ENCODE data around the gene GJB4. TPM values are rescaled to one million over a fixed set of nuclear protein-coding genes. Genes with fewer than 3 reads are reported as not detected.

The GJB4 gene
- total RNA-seq, 1 experiment from 2014 or later: not detected

DNA sequence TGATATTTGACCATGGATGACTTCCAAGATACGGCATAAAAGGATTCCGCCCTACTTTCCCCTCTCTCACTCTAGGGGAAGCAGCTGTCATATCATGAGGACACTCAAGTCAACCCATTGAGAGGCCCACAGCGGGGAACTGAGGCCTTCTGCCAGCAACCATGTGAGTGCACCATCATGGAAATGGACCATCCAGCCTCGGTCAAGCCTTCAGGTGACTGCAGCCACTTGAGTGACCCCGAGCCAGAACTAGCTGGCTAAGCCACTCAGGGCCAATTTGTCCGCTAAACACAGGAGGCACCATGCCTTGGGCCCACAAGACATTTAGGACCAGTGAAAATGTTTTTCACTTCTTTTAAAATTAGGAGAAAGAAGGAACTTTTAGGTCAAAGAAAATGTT lies 15.8 kb upstream of the GJB4 start:
- no peak overlapping the region for H3K4me3 Mint-ChIP-seq (ENCODE audit: unreplicated experiment)
- no peaks in the 10 kb centered on the region for H3K36me3 Mint-ChIP-seq (ENCODE audit: insufficient read depth, unreplicated experiment)
- no peaks in the 10 kb centered on the region for H3K36me3 ChIP-seq (ENCODE audit: control insufficient read depth, insufficient read depth, low read length)
- no peaks in the 10 kb centered on the region for H3K9me3 ChIP-seq
- H3K27ac Mint-ChIP-seq (ENCODE audit: unreplicated experiment): no peak overlapping the region
- no peak overlapping the region for H3K4me3 ChIP-seq (ENCODE audit: low read depth, low read length)
- no TSS peak for BruUV-seq (replicated peaks)
- H3K4me1 ChIP-seq: peaks cover 10% of the 10 kb centered on the region
- no peak for DNase-seq
- H3K9me3 Mint-ChIP-seq (ENCODE audit: unreplicated experiment): no peaks in the 10 kb centered on the region
- TF ChIP-seq, protein P1, sequence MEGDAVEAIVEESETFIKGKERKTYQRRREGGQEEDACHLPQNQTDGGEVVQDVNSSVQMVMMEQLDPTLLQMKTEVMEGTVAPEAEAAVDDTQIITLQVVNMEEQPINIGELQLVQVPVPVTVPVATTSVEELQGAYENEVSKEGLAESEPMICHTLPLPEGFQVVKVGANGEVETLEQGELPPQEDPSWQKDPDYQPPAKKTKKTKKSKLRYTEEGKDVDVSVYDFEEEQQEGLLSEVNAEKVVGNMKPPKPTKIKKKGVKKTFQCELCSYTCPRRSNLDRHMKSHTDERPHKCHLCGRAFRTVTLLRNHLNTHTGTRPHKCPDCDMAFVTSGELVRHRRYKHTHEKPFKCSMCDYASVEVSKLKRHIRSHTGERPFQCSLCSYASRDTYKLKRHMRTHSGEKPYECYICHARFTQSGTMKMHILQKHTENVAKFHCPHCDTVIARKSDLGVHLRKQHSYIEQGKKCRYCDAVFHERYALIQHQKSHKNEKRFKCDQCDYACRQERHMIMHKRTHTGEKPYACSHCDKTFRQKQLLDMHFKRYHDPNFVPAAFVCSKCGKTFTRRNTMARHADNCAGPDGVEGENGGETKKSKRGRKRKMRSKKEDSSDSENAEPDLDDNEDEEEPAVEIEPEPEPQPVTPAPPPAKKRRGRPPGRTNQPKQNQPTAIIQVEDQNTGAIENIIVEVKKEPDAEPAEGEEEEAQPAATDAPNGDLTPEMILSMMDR (IDR thresholded peaks at IDR 0.05; ENCODE audit: insufficient read depth in 1 of 2, low read depth in 1 of 2, low read length in 1 of 2, severe bottlenecking in 1 of 2, unreplicated experiment in 1 of 2): no peak
- ChIA-PET CTCF (interaction anchor here (1.7 kb wide), 1 partner anchor 195 kb away, joined by 5 read pairs; no protein-coding TSS in a partner anchor), POLR2A (no interaction called here)
- H3K27me3 ChIP-seq (replicated peaks; ENCODE audit: control insufficient read depth, insufficient read depth, low read length): no peaks in the 10 kb centered on the region
- intact Hi-C loops (cut with micrococcal nuclease; ENCODE audit: unreplicated experiment): loop anchor here (2.0 to 5.0 kb wide), 4 partner anchors 63 to 631 kb away; no protein-coding TSS in a partner anchor
- peaks cover 10% of the 10 kb centered on the region for H3K4me1 Mint-ChIP-seq (ENCODE audit: low read depth, unreplicated experiment)
- no peaks in the 10 kb centered on the region for H3K27me3 Mint-ChIP-seq (ENCODE audit: insufficient read depth, unreplicated experiment)

DNA sequence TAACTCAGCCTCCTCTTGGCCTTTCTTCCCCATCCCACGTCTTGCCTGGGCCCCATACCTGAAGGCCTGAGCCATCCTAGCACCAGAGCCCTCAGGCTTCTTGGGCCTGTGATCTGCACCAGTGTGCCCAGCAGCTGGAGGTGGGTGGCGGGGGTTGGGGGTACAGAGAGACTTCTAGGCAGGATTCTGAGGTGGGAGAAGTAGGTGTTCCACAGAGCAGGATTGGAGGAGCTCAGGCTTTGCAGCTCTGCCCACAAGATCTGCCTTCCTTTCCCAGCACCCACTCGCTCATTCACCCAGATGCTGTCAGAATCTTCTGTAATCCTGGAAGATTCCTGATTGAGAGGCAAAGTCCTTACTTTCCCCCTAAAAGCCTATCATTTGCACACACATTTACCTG lies 14.7 kb upstream of the GJB4 start:
- H3K9me3 ChIP-seq: no peaks in the 10 kb centered on the region
- ChIA-PET POLR2A (no interaction called here), CTCF (no interaction called here)
- H3K27me3 ChIP-seq (replicated peaks; ENCODE audit: control insufficient read depth, insufficient read depth, low read length): no peaks in the 10 kb centered on the region
- Mint-ChIP-seq H3K9me3 (ENCODE audit: unreplicated experiment) (no peaks in the 10 kb centered on the region), H3K27ac (ENCODE audit: unreplicated experiment) (no peak overlapping the region), H3K27me3 (ENCODE audit: insufficient read depth, unreplicated experiment) (no peaks in the 10 kb centered on the region), H3K4me3 (ENCODE audit: unreplicated experiment) (no peak overlapping the region), H3K4me1 (ENCODE audit: low read depth, unreplicated experiment) (peaks cover 10% of the 10 kb centered on the region), H3K36me3 (ENCODE audit: insufficient read depth, unreplicated experiment) (no peaks in the 10 kb centered on the region)
- peaks cover 10% of the 10 kb centered on the region for H3K4me1 ChIP-seq
- TF ChIP-seq, protein P1 (IDR thresholded peaks at IDR 0.05; ENCODE audit: insufficient read depth in 1 of 2, low read depth in 1 of 2, low read length in 1 of 2, severe bottlenecking in 1 of 2, unreplicated experiment in 1 of 2): no peak
- H3K4me3 ChIP-seq (ENCODE audit: low read depth, low read length): no peak overlapping the region
- DNase-seq: no peak
- BruUV-seq (replicated peaks): no TSS peak
- H3K36me3 ChIP-seq (ENCODE audit: control insufficient read depth, insufficient read depth, low read length): no peaks in the 10 kb centered on the region
- intact Hi-C loops (cut with micrococcal nuclease; ENCODE audit: unreplicated experiment): loop anchor here (5.0 kb wide), 3 partner anchors 98 to 633 kb away; no protein-coding TSS in a partner anchor

DNA sequence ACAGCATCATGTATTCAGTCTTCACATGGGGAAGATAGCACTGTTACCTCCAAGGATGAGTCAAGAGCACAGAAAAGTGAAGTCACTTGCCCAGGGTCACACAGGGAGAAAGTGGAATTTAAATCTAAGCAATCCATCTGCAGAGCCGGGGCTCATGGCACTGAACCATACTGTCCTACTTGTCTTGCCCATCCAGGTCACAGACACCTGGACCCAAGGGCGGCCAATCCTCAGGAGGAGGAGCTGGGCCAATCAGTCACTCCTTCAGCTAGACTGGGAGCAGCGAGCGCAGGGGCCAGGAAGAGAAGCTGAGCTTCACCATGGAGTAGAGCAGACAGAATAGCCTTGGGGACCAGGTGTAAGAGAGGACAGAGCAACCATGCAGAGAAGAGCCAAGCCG lies 13.9 kb upstream of the GJB4 start:
- Histone ChIP-seq H3K27me3 (replicated peaks; ENCODE audit: control insufficient read depth, insufficient read depth, low read length) (no peaks in the 10 kb centered on the region), H3K4me1 (peaks cover 10% of the 10 kb centered on the region), H3K36me3 (ENCODE audit: control insufficient read depth, insufficient read depth, low read length) (no peaks in the 10 kb centered on the region), H3K9me3 (no peaks in the 10 kb centered on the region), H3K4me3 (ENCODE audit: low read depth, low read length) (no peak overlapping the region)
- DNase-seq: no peak
- intact Hi-C loops (cut with micrococcal nuclease; ENCODE audit: unreplicated experiment): no loop called here
- H3K4me3 Mint-ChIP-seq (ENCODE audit: unreplicated experiment): no peak overlapping the region
- ChIA-PET POLR2A (no interaction called here), CTCF (no interaction called here)
- H3K4me1 Mint-ChIP-seq (ENCODE audit: low read depth, unreplicated experiment): peaks cover 10% of the 10 kb centered on the region
- TF ChIP-seq, protein P1 (IDR thresholded peaks at IDR 0.05; ENCODE audit: insufficient read depth in 1 of 2, low read depth in 1 of 2, low read length in 1 of 2, severe bottlenecking in 1 of 2, unreplicated experiment in 1 of 2): no peak
- H3K27me3 Mint-ChIP-seq (ENCODE audit: insufficient read depth, unreplicated experiment): no peaks in the 10 kb centered on the region
- BruUV-seq (replicated peaks): no TSS peak
- H3K27ac Mint-ChIP-seq (ENCODE audit: unreplicated experiment): no peak overlapping the region
- H3K36me3 Mint-ChIP-seq (ENCODE audit: insufficient read depth, unreplicated experiment): no peaks in the 10 kb centered on the region
- H3K9me3 Mint-ChIP-seq (ENCODE audit: unreplicated experiment): no peaks in the 10 kb centered on the region

Data from Caco-2 (cell line).